Measurements from ENCODE around the gene PLPPR3. TPM values are rescaled to one million over a fixed set of nuclear protein-coding genes. Genes with fewer than 3 reads are reported as not detected.

PLPPR3 gene
- total RNA-seq, 1 experiment from 2014 or later, result 0.81 TPM

DNA sequence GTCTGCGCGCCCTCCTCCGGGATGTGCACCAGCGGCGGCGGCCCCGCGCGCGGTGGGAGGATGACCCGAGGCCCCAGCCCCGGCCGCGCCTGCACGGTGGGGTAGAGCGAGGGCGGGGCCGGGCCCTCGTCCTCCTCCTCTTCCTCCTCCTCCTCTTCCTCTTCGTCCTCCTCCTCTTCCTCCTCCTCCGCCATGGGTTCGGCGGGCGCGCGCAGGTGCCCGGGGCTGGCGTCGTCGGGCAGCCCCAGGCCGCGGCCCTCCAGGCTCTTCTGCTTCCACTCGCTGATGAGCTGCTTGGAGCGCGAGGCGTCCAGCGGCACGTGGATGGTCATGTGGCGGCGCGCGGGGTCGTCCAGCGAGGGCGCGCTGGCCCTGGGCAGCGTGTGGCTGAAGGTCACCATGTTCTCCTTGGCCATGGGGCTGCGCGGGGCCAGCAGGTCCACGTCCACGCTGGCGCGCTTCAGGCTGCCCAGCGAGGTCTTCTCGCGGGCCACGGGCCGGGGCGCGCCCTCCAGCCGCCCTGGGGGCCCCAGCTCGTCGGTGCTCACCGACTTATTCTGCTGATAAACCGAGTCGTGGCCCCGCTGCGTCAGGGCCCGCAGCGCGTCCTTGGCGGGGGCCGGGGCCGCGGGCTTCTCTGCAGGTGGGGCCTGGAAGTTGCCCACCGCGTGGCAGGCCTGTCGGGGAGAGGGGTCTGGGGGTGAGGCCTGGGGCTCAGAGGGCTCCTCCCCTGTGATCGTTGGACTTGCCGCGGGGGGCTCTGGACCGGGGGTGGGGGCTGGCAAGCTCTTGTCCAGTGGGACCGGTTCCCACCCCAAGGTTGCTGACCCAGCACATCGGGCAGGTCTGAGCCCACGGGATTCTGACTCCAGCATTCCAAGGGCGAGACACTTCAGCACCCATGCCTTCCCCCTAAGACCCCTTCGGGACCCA, 8.3 kb downstream of the PLPPR3 start:
- no peaks in the 10 kb centered on the region for H3K9me3 ChIP-seq (ENCODE audit: insufficient read depth, low read depth)
- no peak for TF ChIP-seq EZH2 (IDR thresholded peaks at IDR 0.05; ENCODE audit: low read depth)
- TF ChIP-seq, protein P1, sequence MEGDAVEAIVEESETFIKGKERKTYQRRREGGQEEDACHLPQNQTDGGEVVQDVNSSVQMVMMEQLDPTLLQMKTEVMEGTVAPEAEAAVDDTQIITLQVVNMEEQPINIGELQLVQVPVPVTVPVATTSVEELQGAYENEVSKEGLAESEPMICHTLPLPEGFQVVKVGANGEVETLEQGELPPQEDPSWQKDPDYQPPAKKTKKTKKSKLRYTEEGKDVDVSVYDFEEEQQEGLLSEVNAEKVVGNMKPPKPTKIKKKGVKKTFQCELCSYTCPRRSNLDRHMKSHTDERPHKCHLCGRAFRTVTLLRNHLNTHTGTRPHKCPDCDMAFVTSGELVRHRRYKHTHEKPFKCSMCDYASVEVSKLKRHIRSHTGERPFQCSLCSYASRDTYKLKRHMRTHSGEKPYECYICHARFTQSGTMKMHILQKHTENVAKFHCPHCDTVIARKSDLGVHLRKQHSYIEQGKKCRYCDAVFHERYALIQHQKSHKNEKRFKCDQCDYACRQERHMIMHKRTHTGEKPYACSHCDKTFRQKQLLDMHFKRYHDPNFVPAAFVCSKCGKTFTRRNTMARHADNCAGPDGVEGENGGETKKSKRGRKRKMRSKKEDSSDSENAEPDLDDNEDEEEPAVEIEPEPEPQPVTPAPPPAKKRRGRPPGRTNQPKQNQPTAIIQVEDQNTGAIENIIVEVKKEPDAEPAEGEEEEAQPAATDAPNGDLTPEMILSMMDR (conservative IDR thresholded peaks at IDR 0.05), result no peak
- no peak overlapping the region for H2AFZ ChIP-seq
- no peaks in the 10 kb centered on the region for H3K9me2 ChIP-seq (ENCODE audit: insufficient read depth)
- peaks cover 31% of the 10 kb centered on the region for H3F3A ChIP-seq (ENCODE audit: insufficient read depth, low read depth)
- H3K79me2 ChIP-seq (ENCODE audit: low read depth), result 0 out of 2 replicates have a peak, but pooled peaks cover 11% of the 10 kb centered on the region
- ChIA-PET CTCF (no interaction called here), POLR2A (ENCODE audit: unreplicated experiment) (interaction anchor here (0.5 kb wide), 1 partner anchor 601 kb away, joined by 20 read pairs; no protein-coding TSS in a partner anchor)
- peaks cover 32% of the 10 kb centered on the region for H4K20me1 ChIP-seq (ENCODE audit: insufficient read depth)
- H3K4me1 ChIP-seq (replicated peaks; ENCODE audit: insufficient read depth), result no peaks in the 10 kb centered on the region
- no peak overlapping the region for H3K27ac ChIP-seq
- no peak overlapping the region for H3K4me2 ChIP-seq
- H3K4me3 ChIP-seq, result no peak overlapping the region
- no peak for DNase-seq
- no peaks in the 10 kb centered on the region for H3K27me3 ChIP-seq (ENCODE audit: insufficient read depth, low read depth)
- H3K36me3 ChIP-seq (ENCODE audit: low read depth), result peaks cover 5% of the 10 kb centered on the region; the same call in 1 of the 2 replicates
- BruUV-seq (replicated peaks), result no TSS peak
- intact Hi-C loops (cut with micrococcal nuclease; ENCODE audit: unreplicated experiment), result no loop called here

GRCh38 chr19:812747-813218, 9.0 kb downstream of the PLPPR3 start:
- no peaks in the 10 kb centered on the region for H3K9me3 ChIP-seq (ENCODE audit: insufficient read depth, low read depth)
- no TSS peak for BruUV-seq (replicated peaks)
- no peak overlapping the region for H2AFZ ChIP-seq
- H3K36me3 ChIP-seq (ENCODE audit: low read depth), result peaks cover 8% of the 10 kb centered on the region; the same call in 1 of the 2 replicates
- intact Hi-C loops (cut with micrococcal nuclease; ENCODE audit: unreplicated experiment), result no loop called here
- no peak overlapping the region for H3K27ac ChIP-seq
- H4K20me1 ChIP-seq (ENCODE audit: insufficient read depth), result peaks cover 39% of the 10 kb centered on the region
- ChIA-PET CTCF (no interaction called here), POLR2A (ENCODE audit: unreplicated experiment) (no interaction called here)
- no peak overlapping the region for H3K4me3 ChIP-seq
- H3F3A ChIP-seq (ENCODE audit: insufficient read depth, low read depth), result peaks cover 38% of the 10 kb centered on the region
- no peaks in the 10 kb centered on the region for H3K9me2 ChIP-seq (ENCODE audit: insufficient read depth)
- H3K79me2 ChIP-seq (ENCODE audit: low read depth), result peaks cover 17% of the 10 kb centered on the region
- no peaks in the 10 kb centered on the region for H3K4me1 ChIP-seq (replicated peaks; ENCODE audit: insufficient read depth)
- no peaks in the 10 kb centered on the region for H3K27me3 ChIP-seq (ENCODE audit: insufficient read depth, low read depth)
- TF ChIP-seq, protein P1 (conservative IDR thresholded peaks at IDR 0.05), result no peak
- no peak for TF ChIP-seq EZH2 (IDR thresholded peaks at IDR 0.05; ENCODE audit: low read depth)
- no peak overlapping the region for H3K4me2 ChIP-seq
- no peak for DNase-seq

- no peak overlapping the region for H2AFZ ChIP-seq
- CTCF ChIA-PET, result no interaction called here
- H3K4me3 ChIP-seq, result no peak overlapping the region
- no TSS peak for BruUV-seq (replicated peaks)
- peaks cover 45% of the 10 kb centered on the region for H4K20me1 ChIP-seq (ENCODE audit: insufficient read depth)
- H3K27ac ChIP-seq, result no peak overlapping the region
- intact Hi-C loops (cut with micrococcal nuclease; ENCODE audit: unreplicated experiment), result no loop called here
- no peaks in the 10 kb centered on the region for H3K9me3 ChIP-seq (ENCODE audit: insufficient read depth, low read depth)
- POLR2A ChIA-PET (ENCODE audit: unreplicated experiment), result no interaction called here
- H3K4me1 ChIP-seq (replicated peaks; ENCODE audit: insufficient read depth), result no peaks in the 10 kb centered on the region
- no peak for DNase-seq
- peaks cover 23% of the 10 kb centered on the region for H3K79me2 ChIP-seq (ENCODE audit: low read depth)
- no peak for TF ChIP-seq EZH2 (IDR thresholded peaks at IDR 0.05; ENCODE audit: low read depth)
- TF ChIP-seq, protein P1 (conservative IDR thresholded peaks at IDR 0.05), result no peak
- peaks cover 10% of the 10 kb centered on the region; the same call in 1 of the 2 replicates for H3K36me3 ChIP-seq (ENCODE audit: low read depth)
- H3K9me2 ChIP-seq (ENCODE audit: insufficient read depth), result no peaks in the 10 kb centered on the region
- H3K27me3 ChIP-seq (ENCODE audit: insufficient read depth, low read depth), result no peaks in the 10 kb centered on the region
- H3F3A ChIP-seq (ENCODE audit: insufficient read depth, low read depth), result peaks cover 44% of the 10 kb centered on the region
- no peak overlapping the region for H3K4me2 ChIP-seq
Observed at GRCh38 chr19:812049-812746, 9.6 kb downstream of the PLPPR3 start.
